GM18508 (cell line): ENCODE data around the gene DPYD.
"Not testable (repeated sequence)": the region's sequence is repeated elsewhere in the genome, so short reads cannot be mapped to it uniquely, and the experiment has no call there.

ENCODE experiments used
- ATAC-seq: cut with Tn5 transposase; IDR thresholded peaks from one replicate; pipeline ENCODE4 v1.9.1; 2021; ENCODE audit warnings: moderate number of reproducible peaks; ENCODE audit not compliant: insufficient read depth, unreplicated experiment

DPYD gene

GRCh38 chr1:97265630-97266029, 655.2 kb downstream of the DPYD start:
- ATAC-seq = no peak

GRCh38 chr1:97262842-97263241, 658.0 kb downstream of the DPYD start:
- no peak for ATAC-seq

- ATAC-seq = no peak
Measured at GRCh38 chr1:97258597-97258996, 662.2 kb downstream of the DPYD start.

GRCh38 chr1:97254731-97255463, 665.9 kb downstream of the DPYD start:
- no peak for ATAC-seq

GRCh38 chr1:97252925-97253324, 667.9 kb downstream of the DPYD start:
- ATAC-seq = no peak

GRCh38 chr1:97252076-97252475, 668.8 kb downstream of the DPYD start:
- ATAC-seq = no peak

GRCh38 chr1:97247196-97247595, 673.6 kb downstream of the DPYD start:
- ATAC-seq = no peak

GRCh38 chr1:97245682-97246081, 675.2 kb downstream of the DPYD start:
- ATAC-seq = no peak

GRCh38 chr1:97245026-97245425, 675.8 kb downstream of the DPYD start:
- no peak for ATAC-seq

- ATAC-seq = no peak
Measured at GRCh38 chr1:97243973-97244560, 676.8 kb downstream of the DPYD start.

- no peak for ATAC-seq
Measured at GRCh38 chr1:97238816-97239215, 682.0 kb downstream of the DPYD start.

- ATAC-seq = not testable (repeated sequence)
Measured at GRCh38 chr1:97231354-97231753, 689.5 kb downstream of the DPYD start.

GRCh38 chr1:97212671-97213070, 708.2 kb downstream of the DPYD start:
- no peak for ATAC-seq

GRCh38 chr1:97210307-97210706, 710.5 kb downstream of the DPYD start:
- no peak for ATAC-seq

- ATAC-seq = no peak
Measured at GRCh38 chr1:97209381-97209957, 711.4 kb downstream of the DPYD start.

- no peak for ATAC-seq
Measured at GRCh38 chr1:97207868-97208267, 713.0 kb downstream of the DPYD start.

- ATAC-seq = no peak
Measured at GRCh38 chr1:97204468-97204867, 716.4 kb downstream of the DPYD start.

GRCh38 chr1:97202481-97203380, 718.1 kb downstream of the DPYD start:
- ATAC-seq = no peak

- ATAC-seq = no peak
Measured at GRCh38 chr1:97201641-97202040, 719.2 kb downstream of the DPYD start.

GRCh38 chr1:97200595-97200994, 720.2 kb downstream of the DPYD start:
- no peak for ATAC-seq
